Endothelial cell of umbilical vein (primary cell): Measurements from ENCODE around the gene UPF1. TPM values are rescaled to one million over a fixed set of nuclear protein-coding genes. Genes with fewer than 3 reads are reported as not detected.
A peak's percentile ranks its signal among the peaks of the same experiment; 100 is the strongest.

Source experiments
- BruUV-seq: library from RNA; stranded (reverse); fragments of 400-500 nt; replicated peaks from 2 replicates; lab custom pipeline; 2021; lab: Mats Ljungman, UMichigan
- CTCF ChIA-PET: fragments of 300-600, 350-600 bp; sonication (Branson Sonifier 250); formaldehyde crosslinking; loops from one replicate; lab custom pipeline; 2021; ENCODE audit warnings: antibody characterized with exemption, inconsistent platforms; lab: Charles Lee
- POLR2A ChIA-PET: fragments of 300-600, 350-600 bp; sonication (Branson Sonifier 250); formaldehyde crosslinking; loops from one replicate; lab custom pipeline; 2021; ENCODE audit warnings: antibody characterized with exemption, inconsistent platforms; lab: Charles Lee
- DNase-seq: peaks from one replicate; pipeline ENCODE4 v3.0.0-alpha.2; 2011; ENCODE audit warnings: low read depth, low spot score
- FAIRE-seq: peaks from 2 replicates; lab custom pipeline; 2011; peaks lifted over from hg19 to GRCh38; lab: Jason Lieb, UNC
- H2AFZ ChIP-seq: 2 replicates; pipeline ENCODE4 v1.6.0; 2012; ENCODE audit warnings: low read depth, low read length, control low read depth, inconsistent platforms
- H3K27ac ChIP-seq: 2 replicates; pipeline ENCODE4 v1.5.1; 2011; ENCODE audit warnings: low read depth, mild to moderate bottlenecking, control low read depth, low read length, moderate library complexity; ENCODE audit not compliant: insufficient read depth
- H3K27me3 ChIP-seq, 2 experiments: 2 replicates each; pipeline versions ENCODE4 v1.6.0 to v1.6.1; 2011; ENCODE audit warnings: low read length in 2 of 2, mixed read lengths in 1 of 2; ENCODE audit not compliant: control insufficient read depth in 2 of 2, insufficient read depth in 2 of 2
- H3K36me3 ChIP-seq, 2 experiments: 2 replicates in 1 of 2; 3 replicates in 1 of 2; pipeline ENCODE4 v1.5.1; 2011; ENCODE audit warnings: low read length in 2 of 2, mild to moderate bottlenecking in 1 of 2, moderate library complexity in 1 of 2; ENCODE audit not compliant: control insufficient read depth in 2 of 2, insufficient read depth in 2 of 2; ENCODE audit errors: extremely low read depth in 1 of 2
- H3K4me1 ChIP-seq: 3 replicates; pipeline ENCODE4 v1.5.1; 2011; ENCODE audit warnings: mild to moderate bottlenecking, low read length; ENCODE audit not compliant: control insufficient read depth, insufficient read depth; ENCODE audit errors: extremely low read depth
- H3K4me2 ChIP-seq: 2 replicates; pipeline ENCODE4 v1.6.1; 2011; ENCODE audit warnings: low read length, control low read depth, mixed read lengths; ENCODE audit not compliant: insufficient read depth
- H3K4me3 ChIP-seq, 3 experiments: fragments of 200-600 bp in 1 of 3; sonication (generic), shearing (Covaris generic) in 1 of 3; replicated peaks in 1 of 3; 2 replicates each; pipeline ENCODE4 v1.5.1; 2011 to 2016; ENCODE audit warnings: control low read depth in 3 of 3, low read length in 3 of 3, mild to moderate bottlenecking in 2 of 3, inconsistent platforms in 1 of 3, low read depth in 1 of 3, moderate library complexity in 1 of 3; ENCODE audit not compliant: insufficient read depth in 1 of 3
- H3K79me2 ChIP-seq: 2 replicates; pipeline ENCODE4 v1.6.0; 2012; ENCODE audit warnings: low read length, inconsistent platforms; ENCODE audit not compliant: control insufficient read depth, insufficient read depth
- H3K9ac ChIP-seq: replicated peaks from 2 replicates; pipeline ENCODE3; 2011; ENCODE audit warnings: low read length, control low read depth; ENCODE audit not compliant: insufficient read depth; ENCODE audit errors: extremely low read depth
- H3K9me1 ChIP-seq: replicated peaks from 3 replicates; pipeline ENCODE4 v1.6.0; 2011; ENCODE audit warnings: mild to moderate bottlenecking, low read length; ENCODE audit not compliant: control insufficient read depth, insufficient read depth; ENCODE audit errors: extremely low read depth
- H3K9me3 ChIP-seq: replicated peaks from 2 replicates; pipeline ENCODE4 v1.5.1; 2012; ENCODE audit warnings: low read length, inconsistent platforms; ENCODE audit not compliant: control insufficient read depth, insufficient read depth
- H4K20me1 ChIP-seq: replicated peaks from 2 replicates; pipeline ENCODE3; 2011; ENCODE audit warnings: mild to moderate bottlenecking, low read length; ENCODE audit not compliant: control insufficient read depth, insufficient read depth; ENCODE audit errors: extremely low read depth
- CTCF ChIP-seq, 2 donors: IDR thresholded peaks; 1 replicate in 1 of 2; 2 replicates in 1 of 2; pipeline ENCODE4 v1.5.1; 2011; ENCODE audit warnings: low read length in 2 of 2, mild to moderate bottlenecking in 2 of 2, moderate library complexity in 2 of 2, control low read depth in 1 of 2, inconsistent platforms in 1 of 2, low read depth in 1 of 2; ENCODE audit not compliant: insufficient read depth in 1 of 2; ENCODE audit errors: extremely low read depth in 1 of 2
- EZH2 ChIP-seq: IDR thresholded peaks from 2 replicates; pipeline ENCODE4 v1.6.1; 2012; ENCODE audit warnings: borderline replicate concordance, low read depth, mild to moderate bottlenecking, moderate library complexity, low read length, inconsistent platforms; ENCODE audit not compliant: severe bottlenecking
- FOS ChIP-seq: IDR thresholded peaks from 2 replicates; pipeline ENCODE4 v1.6.1; 2011; ENCODE audit warnings: mild to moderate bottlenecking, low read length, moderate library complexity, borderline replicate concordance; ENCODE audit not compliant: insufficient read depth
- JUN ChIP-seq: IDR thresholded peaks from 2 replicates; pipeline ENCODE4 v1.6.1; 2011; ENCODE audit warnings: borderline replicate concordance, low read depth; ENCODE audit not compliant: insufficient read length, insufficient read depth
- MYC ChIP-seq: IDR thresholded peaks from one replicate; pipeline ENCODE4 v1.6.1; 2011; ENCODE audit warnings: mild to moderate bottlenecking, low read depth, low read length
- POLR2A ChIP-seq: IDR thresholded peaks from 2 replicates; pipeline ENCODE4 v1.6.1; 2012; ENCODE audit warnings: low read depth, mild to moderate bottlenecking, control low read depth, low read length
- POLR2AphosphoS5 ChIP-seq: IDR thresholded peaks from 2 replicates; pipeline ENCODE4 v1.6.1; 2012; ENCODE audit warnings: low read depth, mild to moderate bottlenecking, control low read depth, low read length, moderate library complexity; ENCODE audit not compliant: insufficient read depth
- dilution Hi-C: fragments of 300-500 bp; cut with MboI; formaldehyde crosslinking; loops from one replicate; pipeline ENCODE4 v1.15.0; 2019; ENCODE audit warnings: low sequenced_read_pairs; ENCODE audit not compliant: extremely low pct_ligation_motif_present
- intact Hi-C: fragments of 100-400 bp; cut with micrococcal nuclease; formaldehyde crosslinking; loops from one replicate; pipeline ENCODE4 v1.10.0; 2022
- polyA plus RNA-seq, 4 experiments: library from polyadenylated mRNA; depleted of rRNA in 3 of 4; stranded (reverse) in 3 of 4; unstranded in 1 of 4; fragments of >200 nt; gene quantifications; 2 replicates each; pipeline versions ENCODE4 v1.2.1 to v1.2.3, GENCODE V29; 2011 to 2012; ENCODE audit warnings: missing spikeins in 1 of 4
- total RNA-seq: library from RNA; stranded (reverse); gene quantifications from 2 replicates; pipeline ENCODE4 v1.2.3, GENCODE V29; 2021

Gene UPF1
- total and polyA plus RNA-seq, 2 donors (not counting 3 experiments of a cell fraction or from before 2014, with no cell fraction given) = 65.9 to 68.2 TPM

GRCh38 chr19:18788529-18789421 is 43.0 kb upstream of the UPF1 start:
- DNase-seq (no peak), FAIRE-seq (no peak)
- no peak for TF ChIP-seq FOS
- peak; percentile 92 for TF ChIP-seq EZH2
- Histone ChIP-seq H3K79me2 (no peaks in the 10 kb centered on the region), H3K9me1 (no peaks in the 10 kb centered on the region), H3K4me1 (no peaks in the 10 kb centered on the region), H3K9me3 (no peaks in the 10 kb centered on the region), H3K4me3 (no peak overlapping the region), H2AFZ (no peak overlapping the region), H3K9ac (no peak overlapping the region), H3K36me3 (no peaks in the 10 kb centered on the region), H3K27ac (no peak overlapping the region), H4K20me1 (no peaks in the 10 kb centered on the region), H3K4me2 (no peak overlapping the region), H3K27me3 (peaks cover 50 to 51% of the 10 kb centered on the region in 2 experiments)
- POLR2A ChIA-PET = no interaction called here
- no TSS peak for BruUV-seq
- CTCF ChIA-PET = no interaction called here
- intact Hi-C loops = loop anchor here (5.0 kb wide), 1 partner anchor 59 kb away; no protein-coding TSS in a partner anchor
- dilution Hi-C loops = no loop called here

GRCh38 chr19:18789422-18789869 is 42.3 kb upstream of the UPF1 start:
- no peak overlapping the region for H3K4me2 ChIP-seq

More at GRCh38 chr19:18789422-18789869, 42.3 kb upstream of the UPF1 start:
- H3K36me3 ChIP-seq = no peaks in the 10 kb centered on the region
- intact Hi-C loops (loop anchor here (5.0 kb wide), 1 partner anchor 58 kb away; no protein-coding TSS in a partner anchor), dilution Hi-C loops (no loop called here)
- H4K20me1 ChIP-seq = no peaks in the 10 kb centered on the region
- no peak overlapping the region for H2AFZ ChIP-seq
- H3K9me1 ChIP-seq = no peaks in the 10 kb centered on the region
- ChIA-PET POLR2A (no interaction called here), CTCF (no interaction called here)
- peaks cover 50 to 51% of the 10 kb centered on the region in 2 experiments for H3K27me3 ChIP-seq
- no peak for TF ChIP-seq FOS
- no peak for TF ChIP-seq MYC
- no peak for TF ChIP-seq JUN
- no peak for TF ChIP-seq POLR2A
- no peak for TF ChIP-seq POLR2AphosphoS5
- TF ChIP-seq EZH2 = no peak
- no peak for TF ChIP-seq CTCF (IDR thresholded peaks at IDR 0.05; ENCODE audit: extremely low read depth in 1 of 2, insufficient read depth in 1 of 2, low read depth in 1 of 2, low read length in 2 of 2)
- H3K4me3 ChIP-seq = no peak overlapping the region
- FAIRE-seq (no peak), DNase-seq (no peak)
- no peaks in the 10 kb centered on the region for H3K4me1 ChIP-seq
- no peaks in the 10 kb centered on the region for H3K79me2 ChIP-seq
- H3K27ac ChIP-seq = no peak overlapping the region
- H3K9me3 ChIP-seq = no peaks in the 10 kb centered on the region
- no peak overlapping the region for H3K9ac ChIP-seq
- no TSS peak for BruUV-seq
